H1 (cell line): Measurements from ENCODE around the gene FMO3.

Experiments used
- ATF2 ChIP-seq: IDR thresholded peaks from 2 replicates; pipeline ENCODE4 v1.6.1; 2012; ENCODE audit warnings: low read length, inconsistent platforms
- BACH1 ChIP-seq: IDR thresholded peaks from 2 replicates; pipeline ENCODE4 v1.6.1; 2012; ENCODE audit warnings: low read length, improper control_type of control experiment
- CBX8 ChIP-seq: fragments of 300-800, 300-1000 bp; sonication (generic); IDR thresholded peaks from 2 replicates; pipeline ENCODE4 v1.7.1; 2016; ENCODE audit warnings: low read depth, low read length, borderline replicate concordance
- CTCF ChIP-seq, 3 experiments: IDR thresholded peaks; 1 replicate in 2 of 3; 2 replicates in 1 of 3; pipeline versions ENCODE4 v1.5.1 to v1.6.1; 2011; ENCODE audit warnings: low read length in 3 of 3, mild to moderate bottlenecking in 3 of 3, inconsistent platforms in 2 of 3, low read depth in 1 of 3, moderate library complexity in 1 of 3; ENCODE audit not compliant: insufficient read depth in 1 of 3; ENCODE audit errors: control extremely low read depth in 1 of 3
- KDM1A ChIP-seq: fragments of 200-600, 300-600 bp; sonication (generic); IDR thresholded peaks from 2 replicates; pipeline ENCODE4 v1.7.1; 2016; ENCODE audit warnings: mild to moderate bottlenecking, low read length, borderline replicate concordance
- RAD21 ChIP-seq, 2 experiments: IDR thresholded peaks in 1 of 2; conservative IDR thresholded peaks in 1 of 2; 2 replicates each; pipeline ENCODE4 v1.6.1; 2011; ENCODE audit warnings: low read depth in 2 of 2, low read length in 2 of 2, improper control_type of control experiment in 1 of 2, inconsistent platforms in 1 of 2, mild to moderate bottlenecking in 1 of 2, moderate library complexity in 1 of 2
- RFX5 ChIP-seq: IDR thresholded peaks from 2 replicates; pipeline ENCODE4 v1.6.1; 2011; ENCODE audit warnings: low read depth, low read length, improper control_type of control experiment, borderline replicate concordance
- TF ChIP-seq, protein P1 (sequence below): IDR thresholded peaks from 2 replicates; pipeline ENCODE4 v1.6.1; 2011; ENCODE audit warnings: low read length, improper control_type of control experiment

GRCh38 chr1:171158551-171158950, 67.8 kb downstream of the FMO3 start:
- TF ChIP-seq ATF2 (no peak), CTCF (IDR thresholded peaks at IDR 0.05; ENCODE audit: control extremely low read depth in 1 of 3, insufficient read depth in 1 of 3, low read depth in 1 of 3, low read length in 3 of 3) (no peak), CBX8 (no peak), BACH1 (no peak), KDM1A (no peak), RFX5 (no peak), RAD21 (IDR thresholded peaks at IDR 0.05 in 1 of 2, conservative IDR thresholded peaks at IDR 0.05 in 1 of 2; ENCODE audit: low read depth in 2 of 2, low read length in 2 of 2) (no peak)
- TF ChIP-seq, protein P1, sequence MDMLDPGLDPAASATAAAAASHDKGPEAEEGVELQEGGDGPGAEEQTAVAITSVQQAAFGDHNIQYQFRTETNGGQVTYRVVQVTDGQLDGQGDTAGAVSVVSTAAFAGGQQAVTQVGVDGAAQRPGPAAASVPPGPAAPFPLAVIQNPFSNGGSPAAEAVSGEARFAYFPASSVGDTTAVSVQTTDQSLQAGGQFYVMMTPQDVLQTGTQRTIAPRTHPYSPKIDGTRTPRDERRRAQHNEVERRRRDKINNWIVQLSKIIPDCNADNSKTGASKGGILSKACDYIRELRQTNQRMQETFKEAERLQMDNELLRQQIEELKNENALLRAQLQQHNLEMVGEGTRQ = no peak
